NCI-H510A treated with DMSO at 0.1 percent for 48 hours (cell line): ENCODE measurements around the gene GRIK5.

ENCODE experiments used
- DNase-seq: peaks from one replicate; lab custom pipeline; 2025; lab: John Stamatoyannopoulos, UW

Gene GRIK5

DNA sequence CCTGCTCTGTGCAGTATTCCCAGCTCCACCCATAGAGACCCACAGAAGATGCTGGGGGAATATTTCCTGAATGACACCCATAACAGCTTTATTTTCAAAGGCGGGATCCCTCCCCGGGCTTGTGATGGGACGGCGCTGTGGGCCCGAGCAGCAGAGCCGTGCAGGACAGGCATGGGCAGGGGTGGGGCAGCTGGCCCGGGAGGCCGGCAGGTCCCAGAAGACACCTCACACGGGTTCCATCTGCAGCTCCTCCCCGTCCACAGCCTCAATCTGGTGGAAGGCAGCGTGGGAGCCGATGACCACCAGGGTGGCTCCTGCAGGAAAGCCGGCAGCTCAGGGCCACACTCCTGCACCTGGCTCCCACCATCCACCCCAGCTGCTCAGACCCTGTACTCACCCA, 113.4 kb downstream of the GRIK5 start:
- DNase-seq: no peak

DNA sequence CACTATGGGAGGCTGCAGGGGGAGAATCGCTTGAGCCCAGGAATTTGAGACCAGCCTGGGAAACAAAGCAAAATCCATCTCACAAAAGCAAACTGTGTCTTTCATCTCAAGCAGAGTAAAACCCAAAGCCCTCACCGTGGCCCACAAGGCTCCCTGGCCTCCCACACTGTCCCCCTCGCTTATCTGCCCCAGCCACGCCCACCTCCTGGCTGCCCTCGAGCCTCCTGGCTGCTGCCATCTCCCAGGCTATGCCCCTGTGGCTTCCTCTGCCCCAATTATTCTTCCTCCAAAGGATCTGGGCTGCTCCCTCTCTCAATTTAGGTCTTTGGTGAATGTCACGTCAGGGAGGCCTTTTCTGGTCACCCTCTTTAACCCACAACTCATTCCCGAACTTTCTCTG, 114.5 kb downstream of the GRIK5 start:
- no peak for DNase-seq

DNA sequence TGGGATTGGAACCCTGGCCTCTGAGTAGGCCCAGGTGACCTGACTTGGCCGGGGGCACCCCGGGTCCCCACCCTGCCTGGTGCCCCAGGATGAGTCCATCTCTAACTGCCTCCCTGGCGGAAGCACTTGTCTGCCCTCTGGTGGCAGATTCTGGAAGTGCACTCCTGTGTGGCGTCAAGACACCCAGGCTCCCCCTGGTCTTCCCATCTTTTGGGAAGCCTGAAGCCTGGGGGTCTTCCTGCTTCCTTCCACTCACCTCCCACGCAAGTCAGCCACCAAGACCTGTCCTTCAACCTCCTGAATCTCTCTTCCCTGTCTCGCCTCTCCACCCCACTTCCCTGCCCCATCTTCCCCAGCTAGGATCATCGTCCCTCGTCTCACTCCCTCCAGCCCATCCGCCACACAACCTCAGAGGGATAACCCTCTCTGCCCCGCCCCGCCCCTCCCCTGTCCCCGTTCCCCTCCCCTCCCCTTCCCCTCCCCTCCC, 118.3 kb downstream of the GRIK5 start:
- peak; percentile 65 for DNase-seq
